CD4-positive, CD25-positive, alpha-beta regulatory T cell (primary cell): ENCODE data around the gene SEC61A2. TPM values are rescaled to one million over a fixed set of nuclear protein-coding genes. Genes with fewer than 3 reads are reported as not detected.

ENCODE experiments used
- ATAC-seq, 2 donors: fragments of 150-1000 bp; cut with Tn5 transposase; one replicate each; pipeline ENCODE4 v1.10.0; 2021; ENCODE audit warnings: low read depth in 2 of 2, moderate number of reproducible peaks in 2 of 2, moderate library complexity in 1 of 2
- DNase-seq, 3 donors: peaks; one replicate each; pipeline versions ENCODE4 v3.0.0 to v3.0.0-alpha.2; 2012 to 2022; ENCODE audit warnings: mixed read lengths in 1 of 3
- H3K27ac ChIP-seq: one replicate; pipeline ENCODE4 v1.7.0; 2013; ENCODE audit warnings: mild to moderate bottlenecking, low read length; ENCODE audit not compliant: insufficient read depth, poor library complexity, severe bottlenecking
- H3K27me3 ChIP-seq: one replicate; pipeline ENCODE4 v1.7.0; 2013; ENCODE audit warnings: low read length; ENCODE audit not compliant: control insufficient read depth, insufficient read depth
- H3K36me3 ChIP-seq: one replicate; pipeline ENCODE4 v1.7.0; 2013; ENCODE audit warnings: mild to moderate bottlenecking, low read length, moderate library complexity; ENCODE audit not compliant: control insufficient read depth, insufficient read depth
- H3K4me1 ChIP-seq: 2 replicates; pipeline ENCODE4 v1.7.0; 2013; ENCODE audit warnings: mild to moderate bottlenecking, low read length; ENCODE audit not compliant: insufficient read depth, control insufficient read depth, poor library complexity, severe bottlenecking
- H3K4me3 ChIP-seq: one replicate; pipeline ENCODE4 v1.7.0; 2013; ENCODE audit warnings: low read depth, mild to moderate bottlenecking, low read length, moderate library complexity
- H3K9me3 ChIP-seq, 2 experiments: 1 replicate in 1 of 2; 2 replicates in 1 of 2; pipeline ENCODE4 v1.7.0; 2013; ENCODE audit warnings: low read length in 2 of 2, mild to moderate bottlenecking in 1 of 2, moderate library complexity in 1 of 2; ENCODE audit not compliant: control insufficient read depth in 2 of 2
- H3K27ac Mint-ChIP-seq, 3 donors: one replicate each; pipeline ENCODE4 v1.8.0; 2020 to 2022; ENCODE audit warnings: mild to moderate bottlenecking in 3 of 3, mixed read lengths in 3 of 3, moderate library complexity in 2 of 3
- H3K27me3 Mint-ChIP-seq: one replicate; pipeline ENCODE4 v1.8.0; 2022; ENCODE audit warnings: mild to moderate bottlenecking, mixed read lengths
- H3K36me3 Mint-ChIP-seq: one replicate; pipeline ENCODE4 v1.8.0; 2020; ENCODE audit warnings: mixed read lengths
- H3K4me1 Mint-ChIP-seq, 4 donors: one replicate each; pipeline ENCODE4 v1.8.0; 2020 to 2022; ENCODE audit warnings: mixed read lengths in 4 of 4, mild to moderate bottlenecking in 1 of 4
- H3K4me3 Mint-ChIP-seq, 4 donors: one replicate each; pipeline ENCODE4 v1.8.0; 2020 to 2022; ENCODE audit warnings: mild to moderate bottlenecking in 4 of 4, mixed read lengths in 4 of 4, moderate library complexity in 3 of 4
- H3K9me3 Mint-ChIP-seq, 7 donors: one replicate each; pipeline ENCODE4 v1.8.0; 2020 to 2022; ENCODE audit warnings: mixed read lengths in 7 of 7, mild to moderate bottlenecking in 3 of 7, moderate library complexity in 2 of 7
- polyA plus RNA-seq, 4 donors: library from polyadenylated mRNA; unstranded; fragments of 300-500 nt; fragmentation: Illumina TruSeq; gene quantifications; one replicate each; pipeline ENCODE4 v1.2.3, GENCODE V29; 2021
- total RNA-seq: library from RNA; stranded (reverse); gene quantifications from one replicate; pipeline ENCODE4 v1.2.3, GENCODE V29; 2022

Gene SEC61A2
- total and polyA plus RNA-seq, 5 donors from 2014 or later = 1.6 to 25.2 (median 3.1) TPM

DNA sequence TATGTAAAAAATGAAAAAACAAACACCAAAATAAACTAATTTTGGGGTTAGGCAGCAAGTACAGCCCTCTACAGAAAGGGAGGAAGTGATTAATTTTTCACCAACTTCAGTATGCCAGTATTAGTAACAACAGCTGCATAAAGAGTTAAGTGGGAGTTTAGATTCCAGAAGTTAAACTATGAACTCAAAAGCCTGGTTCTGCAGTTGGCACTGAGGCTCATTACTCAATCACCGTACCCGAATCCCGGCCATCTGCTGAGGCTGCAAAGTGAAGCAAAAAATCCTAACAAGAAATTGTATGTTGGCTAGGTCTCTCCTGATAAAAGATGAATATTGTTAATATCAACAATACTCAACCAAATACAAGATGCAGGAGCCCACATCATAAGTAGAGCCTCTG lies 62.2 kb downstream of the SEC61A2 start:
- H3K4me3 Mint-ChIP-seq = peak overlapping the region in 2 of 4 donors; percentile 67 to 84
- H3K36me3 ChIP-seq = peaks cover 22% of the 10 kb centered on the region
- H3K27ac Mint-ChIP-seq = peak overlapping the region in 1 of 3 donors; percentile 38
- H3K27ac ChIP-seq = no peak overlapping the region
- H3K27me3 Mint-ChIP-seq = no peaks in the 10 kb centered on the region
- H3K4me1 ChIP-seq = peaks cover 21% of the 10 kb centered on the region
- peaks cover 23 to 80% (median 43%) of the 10 kb centered on the region in 4 donors for H3K4me1 Mint-ChIP-seq
- no peak overlapping the region for H3K4me3 ChIP-seq
- peaks cover 0 to 2% (median 0%) of the 10 kb centered on the region in 7 donors for H3K9me3 Mint-ChIP-seq
- peaks cover 25% of the 10 kb centered on the region for H3K36me3 Mint-ChIP-seq
- H3K9me3 ChIP-seq = no peaks in the 10 kb centered on the region
- no peaks in the 10 kb centered on the region for H3K27me3 ChIP-seq
- DNase-seq = no peak
- ATAC-seq = no peak

GRCh38 chr10:12193193-12193592 lies 63.7 kb downstream of the SEC61A2 start:
- peak overlapping the region; percentile 60 to 90 (median 65) for H3K4me3 Mint-ChIP-seq
- peak overlapping the region in 1 of 3 donors; percentile 4 for H3K27ac Mint-ChIP-seq
- peaks cover 24 to 77% (median 45%) of the 10 kb centered on the region in 4 donors for H3K4me1 Mint-ChIP-seq
- ATAC-seq = no peak
- Histone ChIP-seq H3K4me1 (peaks cover 35% of the 10 kb centered on the region), H3K27me3 (no peaks in the 10 kb centered on the region), H3K36me3 (peaks cover 14% of the 10 kb centered on the region), H3K9me3 (no peaks in the 10 kb centered on the region), H3K4me3 (no peak overlapping the region), H3K27ac (no peak overlapping the region)
- DNase-seq = no peak
- H3K9me3 Mint-ChIP-seq = peaks cover 0 to 2% (median 0%) of the 10 kb centered on the region in 7 donors
- peaks cover 16% of the 10 kb centered on the region for H3K36me3 Mint-ChIP-seq
- no peaks in the 10 kb centered on the region for H3K27me3 Mint-ChIP-seq

DNA sequence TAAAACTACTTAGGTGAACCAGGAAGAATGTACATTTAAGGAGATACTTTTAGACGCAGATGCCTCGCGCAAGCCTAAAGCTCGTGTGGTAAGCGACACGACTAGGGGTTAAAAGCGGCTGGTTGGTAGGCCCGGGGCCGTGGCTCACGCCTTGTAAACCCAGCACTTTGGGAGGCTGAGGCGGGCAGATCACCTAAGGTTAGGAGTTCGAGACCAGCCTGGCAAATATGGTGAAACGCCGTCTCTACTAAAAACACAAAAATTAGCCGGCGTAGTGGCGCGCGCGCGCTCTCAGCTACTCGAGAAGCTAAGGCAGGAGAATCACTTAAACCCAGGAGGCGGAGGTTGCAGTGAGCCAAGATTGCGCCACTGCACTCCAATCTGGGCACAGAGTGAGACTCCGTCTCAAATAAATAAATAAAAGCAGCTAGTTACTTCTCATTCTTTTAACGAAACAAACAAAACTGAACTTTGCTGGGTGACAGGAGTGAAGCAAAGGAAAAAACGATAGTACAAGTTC lies 65.3 kb downstream of the SEC61A2 start:
- Mint-ChIP-seq H3K9me3 (peaks cover 0 to 2% (median 0%) of the 10 kb centered on the region in 7 donors), H3K27ac (peak overlapping the region; percentile 98 to 100 (median 99)), H3K4me1 (peaks cover 32 to 75% (median 54%) of the 10 kb centered on the region in 4 donors), H3K36me3 (peaks cover 18% of the 10 kb centered on the region), H3K4me3 (peak overlapping the region; percentile 96 to 98 (median 98)), H3K27me3 (peaks cover 4% of the 10 kb centered on the region)
- Histone ChIP-seq H3K4me1 (peaks cover 44% of the 10 kb centered on the region), H3K27me3 (no peaks in the 10 kb centered on the region), H3K9me3 (no peaks in the 10 kb centered on the region), H3K4me3 (peak overlapping the region; percentile 99), H3K36me3 (peaks cover 26% of the 10 kb centered on the region), H3K27ac (peak overlapping the region; percentile 96)
- peak in 2 of 3 donors; percentile 23 to 63 for DNase-seq
- ATAC-seq = no peak

DNA sequence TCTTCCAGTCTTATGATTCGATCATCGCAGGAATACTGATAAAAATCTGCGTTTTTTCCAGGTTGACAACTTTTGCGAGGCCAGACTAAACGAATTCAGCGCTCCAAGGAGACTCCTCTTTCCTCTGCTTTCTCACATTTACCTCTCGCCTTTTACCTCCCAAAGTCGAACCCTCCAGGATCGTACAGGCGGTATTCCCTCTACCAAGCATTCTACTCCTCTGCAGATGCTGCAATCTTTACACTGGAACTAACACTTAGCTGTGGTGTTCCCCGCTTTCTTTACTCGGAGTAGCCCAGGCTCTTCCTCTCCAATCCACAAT lies 65.8 kb downstream of the SEC61A2 start:
- peak overlapping the region; percentile 98 to 100 (median 99) for H3K27ac Mint-ChIP-seq
- H3K4me1 Mint-ChIP-seq = peaks cover 32 to 71% (median 53%) of the 10 kb centered on the region in 4 donors

GRCh38 chr10:12195603-12196506 lies 66.4 kb downstream of the SEC61A2 start, which contains the start of the genes CDC123 and NUDT5:
Gene CDC123, plus strand, starts transcription at chr10:12196188. Its CDS starts 58 bp downstream, at chr10:12196246.
Gene NUDT5, minus strand, starts transcription at chr10:12195891. Its CDS starts 9,600 bp downstream, at chr10:12186291.
- peaks cover 44% of the 10 kb centered on the region for H3K4me1 ChIP-seq
- peak within 1 kb of the TSS; percentile 99 for H3K4me3 ChIP-seq
- DNase-seq (peak; percentile 77 to 95 (median 88)), ATAC-seq (peak; percentile 91 to 94)
- peaks cover 29% of the 10 kb centered on the region for H3K36me3 ChIP-seq
- Mint-ChIP-seq H3K36me3 (peaks cover 14% of the 10 kb centered on the region), H3K4me3 (peak within 1 kb of the TSS; percentile 96 to 98 (median 98)), H3K27me3 (peaks cover 4% of the 10 kb centered on the region), H3K9me3 (no peaks in the 10 kb centered on the region), H3K27ac (peak within 1 kb of the TSS; percentile 98 to 100 (median 99)), H3K4me1 (peaks cover 32 to 72% (median 51%) of the 10 kb centered on the region in 4 donors)
- H3K27ac ChIP-seq = peak within 1 kb of the TSS; percentile 96
- no peaks in the 10 kb centered on the region for H3K9me3 ChIP-seq
- H3K27me3 ChIP-seq = no peaks in the 10 kb centered on the region

More for the DNA sequence above, 65.8 kb downstream of the SEC61A2 start:
- H3K4me1 ChIP-seq = peaks cover 44% of the 10 kb centered on the region
- no peaks in the 10 kb centered on the region for H3K27me3 ChIP-seq
- no peaks in the 10 kb centered on the region for H3K9me3 ChIP-seq
- DNase-seq (no peak), ATAC-seq (peak in 1 of 2 donors; percentile 1)
- Mint-ChIP-seq H3K27me3 (peaks cover 4% of the 10 kb centered on the region), H3K4me3 (peak overlapping the region; percentile 96 to 98 (median 98)), H3K36me3 (peaks cover 15% of the 10 kb centered on the region), H3K9me3 (no peaks in the 10 kb centered on the region)
- peaks cover 25% of the 10 kb centered on the region for H3K36me3 ChIP-seq
- H3K27ac ChIP-seq = peak overlapping the region; percentile 96
- H3K4me3 ChIP-seq = peak overlapping the region; percentile 99

- no peaks in the 10 kb centered on the region for H3K9me3 Mint-ChIP-seq
- peaks cover 22% of the 10 kb centered on the region for H3K36me3 Mint-ChIP-seq
- Histone ChIP-seq H3K27ac (peak overlapping the region; percentile 96), H3K4me3 (peak overlapping the region; percentile 99), H3K9me3 (no peaks in the 10 kb centered on the region), H3K36me3 (peaks cover 33% of the 10 kb centered on the region), H3K27me3 (no peaks in the 10 kb centered on the region), H3K4me1 (peaks cover 43% of the 10 kb centered on the region)
- peaks cover 35 to 74% (median 52%) of the 10 kb centered on the region in 4 donors for H3K4me1 Mint-ChIP-seq
- H3K27me3 Mint-ChIP-seq = peaks cover 4% of the 10 kb centered on the region
- H3K4me3 Mint-ChIP-seq = peak overlapping the region; percentile 96 to 98 (median 98)
- peak overlapping the region; percentile 98 to 100 (median 99) for H3K27ac Mint-ChIP-seq
- ATAC-seq = no peak
- no peak for DNase-seq
Observed at GRCh38 chr10:12196531-12197211, 67.2 kb downstream of the SEC61A2 start.

GRCh38 chr10:12198156-12198555 lies 68.7 kb downstream of the SEC61A2 start:
- peak overlapping the region; percentile 34 for H3K4me3 ChIP-seq
- Mint-ChIP-seq H3K4me3 (peak overlapping the region; percentile 22 to 77 (median 65)), H3K4me1 (peaks cover 30 to 68% (median 50%) of the 10 kb centered on the region in 4 donors), H3K9me3 (no peaks in the 10 kb centered on the region), H3K27ac (no peak overlapping the region), H3K36me3 (peaks cover 20% of the 10 kb centered on the region), H3K27me3 (peaks cover 4% of the 10 kb centered on the region)
- H3K4me1 ChIP-seq = peaks cover 41% of the 10 kb centered on the region
- ATAC-seq (no peak), DNase-seq (peak in 1 of 3 donors; percentile 28)
- H3K27me3 ChIP-seq = no peaks in the 10 kb centered on the region
- H3K27ac ChIP-seq = no peak overlapping the region
- no peaks in the 10 kb centered on the region for H3K9me3 ChIP-seq
- peaks cover 34% of the 10 kb centered on the region for H3K36me3 ChIP-seq
